ENCODE results near the gene SLC35G1.
A peak's percentile ranks its signal among the peaks of the same experiment; 100 is the strongest.

Gene SLC35G1, protein sequence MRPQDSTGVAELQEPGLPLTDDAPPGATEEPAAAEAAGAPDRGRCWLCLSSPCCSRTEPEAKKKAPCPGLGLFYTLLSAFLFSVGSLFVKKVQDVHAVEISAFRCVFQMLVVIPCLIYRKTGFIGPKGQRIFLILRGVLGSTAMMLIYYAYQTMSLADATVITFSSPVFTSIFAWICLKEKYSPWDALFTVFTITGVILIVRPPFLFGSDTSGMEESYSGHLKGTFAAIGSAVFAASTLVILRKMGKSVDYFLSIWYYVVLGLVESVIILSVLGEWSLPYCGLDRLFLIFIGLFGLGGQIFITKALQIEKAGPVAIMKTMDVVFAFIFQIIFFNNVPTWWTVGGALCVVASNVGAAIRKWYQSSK

DNA sequence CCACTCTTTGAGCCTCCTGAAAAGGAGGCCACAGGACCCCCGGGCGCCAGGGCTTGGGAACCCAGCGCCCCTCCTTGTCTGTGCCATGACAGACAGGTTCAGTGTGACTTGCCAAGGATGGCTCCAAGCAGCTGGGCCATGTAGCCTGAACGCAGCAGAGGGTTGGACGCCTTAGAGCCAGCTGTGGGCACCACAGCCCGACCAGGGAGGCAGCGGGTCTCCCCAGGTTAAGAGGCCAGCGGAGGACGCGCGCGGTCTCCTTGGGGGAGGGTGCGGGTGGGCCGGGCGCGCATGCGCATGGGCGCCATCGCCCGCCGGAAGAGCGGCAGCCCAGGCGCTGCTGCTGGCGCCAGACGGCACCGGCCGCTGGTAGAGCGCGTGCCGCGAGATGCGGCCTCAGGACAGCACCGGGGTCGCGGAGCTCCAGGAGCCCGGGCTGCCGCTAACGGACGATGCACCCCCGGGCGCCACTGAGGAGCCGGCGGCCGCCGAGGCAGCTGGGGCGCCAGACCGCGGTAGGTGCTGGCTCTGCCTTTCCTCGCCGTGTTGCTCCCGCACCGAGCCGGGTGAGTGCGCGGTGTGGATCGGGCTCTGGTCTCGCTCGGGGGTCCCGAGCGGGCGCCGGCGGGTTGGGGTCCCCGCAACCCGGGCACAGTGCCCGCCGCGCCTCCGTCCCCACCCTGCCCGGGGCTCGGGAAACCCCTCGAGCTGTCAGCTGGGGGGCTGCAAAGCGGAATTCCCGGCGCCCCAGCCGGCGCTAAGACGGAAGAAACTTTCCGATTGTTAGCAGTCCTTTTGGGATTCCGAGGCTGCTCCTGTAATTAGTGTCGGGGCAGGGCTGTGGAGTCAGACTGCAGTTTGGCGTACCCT is at the start of gene SLC35G1:
Gene SLC35G1, plus strand, starts transcription at position 333 of the 870 bp plus-strand sequence. Its CDS starts 56 bp downstream, at position 389.
- peak; percentile 77 to 78 for DNase-seq

DNA sequence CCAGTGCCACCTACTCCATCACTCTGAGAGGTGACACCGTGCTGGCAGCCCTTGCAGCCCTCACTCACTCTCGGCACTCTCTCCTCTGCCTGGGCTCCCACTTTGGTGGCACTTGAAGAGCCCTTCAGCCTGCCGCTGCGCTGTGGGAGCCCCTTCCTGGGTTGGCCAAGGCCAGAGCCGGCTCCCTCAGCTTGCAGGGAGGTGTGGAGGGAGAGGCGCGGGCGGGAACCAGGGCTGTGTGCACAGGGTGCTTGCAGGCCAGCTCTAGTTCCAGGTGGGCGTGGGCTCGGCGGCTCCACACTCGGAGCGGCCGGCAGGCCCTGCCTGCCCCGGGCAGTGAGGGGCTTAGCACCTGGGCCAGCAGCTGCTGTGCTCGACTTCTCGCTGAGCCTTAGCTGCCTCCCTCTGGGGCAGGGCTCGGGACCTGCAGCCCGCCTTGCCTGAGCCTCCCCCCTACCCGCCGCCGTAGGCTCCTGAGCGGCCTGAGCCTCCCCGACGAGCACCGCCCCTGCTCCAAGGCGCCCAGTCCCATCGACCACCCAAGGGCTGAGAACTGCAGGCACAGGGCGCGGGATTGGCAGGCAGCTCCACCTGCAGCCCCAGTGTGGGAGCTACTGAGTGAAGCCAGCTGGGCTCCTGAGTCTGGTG is 48.7 kb upstream of the SLC35G1 start:
- no peak for DNase-seq

GRCh38 chr10:93849593-93849992 is 44.2 kb upstream of the SLC35G1 start:
- no peak for DNase-seq

DNA sequence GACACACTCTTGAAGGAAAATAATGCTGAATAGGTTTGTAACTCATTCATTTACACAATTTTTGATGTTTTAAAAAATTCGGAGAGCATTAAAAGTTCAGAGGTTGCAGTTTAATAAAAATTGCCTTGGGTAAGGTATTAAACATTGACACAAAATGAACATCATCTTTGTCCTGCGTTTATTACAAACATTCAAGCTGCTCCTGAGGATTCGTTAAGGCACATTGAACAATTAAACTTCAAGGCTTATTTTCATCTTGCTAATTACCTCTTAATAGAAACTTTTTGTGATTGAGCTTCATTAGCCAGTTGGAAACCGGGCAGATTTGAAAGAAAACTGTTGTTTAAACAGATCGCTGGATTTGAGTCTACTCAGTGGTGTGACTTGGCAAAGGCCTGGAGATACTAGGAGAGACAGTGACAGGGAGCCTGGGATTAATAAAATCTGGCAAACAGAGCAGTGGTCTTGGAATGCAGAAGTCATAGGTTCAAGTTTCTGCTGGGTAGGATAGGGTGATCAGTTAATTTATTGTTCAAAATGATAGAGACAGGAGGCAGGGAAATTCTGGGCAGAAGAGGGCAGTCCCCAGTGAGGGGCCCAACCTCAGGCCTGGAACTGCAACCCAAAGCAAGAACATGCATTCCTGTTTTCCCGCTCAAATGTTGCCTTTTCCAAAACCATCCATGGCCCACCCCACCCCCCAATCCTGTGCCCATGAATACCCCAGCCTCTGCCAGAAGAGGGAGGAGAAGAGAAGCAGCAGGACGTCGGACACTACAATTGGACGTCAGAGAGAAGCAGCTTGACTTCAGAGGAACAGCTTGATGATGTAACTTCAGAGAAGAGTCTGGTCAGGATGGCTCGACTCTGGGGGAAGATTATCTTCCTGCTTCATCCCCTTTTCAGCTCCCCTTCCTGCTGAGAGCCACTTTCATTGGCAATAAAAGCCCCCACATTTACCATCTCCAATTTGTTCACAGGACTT is 43.5 kb upstream of the SLC35G1 start:
- no peak for DNase-seq

- DNase-seq, result no peak
These were observed 42.6 kb upstream of the SLC35G1 start for GRCh38 chr10:93851169-93851568.

GRCh38 chr10:93852476-93853095 is 41.2 kb upstream of the SLC35G1 start:
- DNase-seq, result no peak

DNA sequence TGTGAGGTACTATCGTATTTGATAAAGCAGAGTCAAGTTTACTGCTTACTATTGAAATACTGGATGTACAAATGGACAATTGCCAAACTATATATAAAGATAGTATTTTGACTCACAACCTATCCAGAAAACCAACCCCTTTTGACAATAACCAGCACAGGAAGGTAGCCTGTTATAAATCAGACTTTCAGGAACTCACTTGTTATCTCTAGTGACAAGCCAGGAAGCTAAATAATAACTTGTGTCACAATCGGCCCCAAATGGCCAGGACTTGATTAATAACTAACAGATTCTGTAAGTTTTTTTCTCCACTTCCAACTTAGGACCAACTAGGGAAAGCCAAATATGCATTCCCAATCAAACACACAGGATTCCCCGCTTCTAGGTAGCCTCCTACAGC is 38.8 kb upstream of the SLC35G1 start:
- no peak for DNase-seq

DNA sequence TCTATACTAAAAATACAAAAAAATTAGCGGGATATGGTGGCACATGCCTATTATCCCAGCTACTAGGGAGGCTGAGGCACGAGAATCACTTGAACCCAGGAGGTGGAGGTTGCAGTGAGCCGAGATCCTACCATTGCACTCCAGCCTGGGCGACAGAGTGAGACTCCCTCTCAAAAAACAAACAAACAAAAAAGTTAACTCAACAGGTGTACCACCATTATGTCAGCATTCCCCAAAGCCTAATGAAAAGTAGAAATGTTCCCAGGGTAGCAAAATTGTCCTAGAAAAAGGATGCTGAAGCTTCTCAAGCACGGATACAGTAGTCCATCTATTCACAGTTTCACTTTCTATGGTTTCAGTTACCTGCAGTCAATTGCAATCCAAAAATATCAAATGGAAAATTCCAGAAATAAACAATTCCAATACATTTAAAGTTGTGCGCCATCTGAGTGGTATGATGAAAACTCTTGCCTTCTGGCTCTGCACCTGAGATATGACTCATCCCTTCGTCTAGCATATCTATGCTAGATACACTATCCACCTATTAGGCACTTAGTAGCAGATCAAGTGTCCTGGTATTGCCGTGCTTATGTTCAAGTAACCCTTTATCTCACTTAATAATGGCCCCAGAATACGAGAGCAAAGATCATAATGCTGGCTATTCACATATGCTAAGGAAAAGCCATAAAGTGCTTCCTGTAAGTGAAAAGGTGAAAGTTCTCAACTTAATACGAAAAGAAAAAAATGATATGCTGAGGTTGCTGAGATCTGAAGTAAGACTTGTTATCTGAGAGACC is 37.2 kb upstream of the SLC35G1 start:
- no peak for DNase-seq

DNA sequence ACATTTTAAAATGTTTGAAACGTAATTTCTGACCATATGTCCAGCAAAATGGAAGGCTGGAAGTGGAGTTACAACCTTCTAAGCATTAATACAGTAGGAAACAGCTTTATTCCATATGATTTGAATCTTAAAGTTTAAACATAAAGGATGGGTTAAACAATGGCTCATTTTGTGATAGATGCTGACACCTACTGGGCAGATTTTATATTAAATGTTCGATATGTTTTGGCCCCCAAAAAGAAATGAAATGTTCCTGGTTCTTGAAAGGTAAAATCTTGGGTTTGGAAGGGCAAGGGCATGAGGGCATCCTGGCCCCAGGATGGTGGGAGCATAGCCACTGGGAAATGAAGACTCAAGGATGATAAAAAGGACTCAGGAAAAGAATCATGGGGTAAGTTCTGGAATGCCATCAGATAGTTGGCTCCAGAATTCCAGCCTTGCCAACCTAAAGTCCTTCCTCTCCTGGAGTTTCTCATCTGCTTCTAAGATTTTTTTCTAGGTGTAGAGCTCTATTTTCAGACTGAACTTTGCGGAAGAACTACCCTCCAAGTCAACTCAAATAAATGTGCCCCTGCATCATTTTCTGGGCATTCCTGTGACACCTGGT is 34.6 kb upstream of the SLC35G1 start:
- peak in 1 of 2 donors; percentile 1 for DNase-seq

DNA sequence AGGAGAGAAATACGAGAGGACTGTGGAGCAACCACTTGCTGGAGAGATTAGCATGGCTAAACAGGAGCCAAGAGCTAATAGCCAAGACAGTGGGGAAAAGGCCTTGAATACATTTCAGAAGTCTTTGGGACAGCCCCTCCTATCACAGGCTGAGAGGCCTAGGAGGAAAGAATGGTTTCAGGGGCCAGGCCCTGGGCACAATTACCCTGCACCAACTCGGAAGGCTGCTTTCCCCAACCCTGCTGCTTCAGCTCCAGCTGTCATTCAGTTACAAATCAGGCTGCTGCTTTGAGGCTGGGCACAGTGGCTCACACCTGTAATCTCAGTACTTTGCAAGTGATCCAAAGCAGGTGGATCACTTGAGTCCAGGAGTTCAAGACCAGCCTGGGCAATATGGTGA is 32.0 kb upstream of the SLC35G1 start:
- DNase-seq, result no peak

DNA sequence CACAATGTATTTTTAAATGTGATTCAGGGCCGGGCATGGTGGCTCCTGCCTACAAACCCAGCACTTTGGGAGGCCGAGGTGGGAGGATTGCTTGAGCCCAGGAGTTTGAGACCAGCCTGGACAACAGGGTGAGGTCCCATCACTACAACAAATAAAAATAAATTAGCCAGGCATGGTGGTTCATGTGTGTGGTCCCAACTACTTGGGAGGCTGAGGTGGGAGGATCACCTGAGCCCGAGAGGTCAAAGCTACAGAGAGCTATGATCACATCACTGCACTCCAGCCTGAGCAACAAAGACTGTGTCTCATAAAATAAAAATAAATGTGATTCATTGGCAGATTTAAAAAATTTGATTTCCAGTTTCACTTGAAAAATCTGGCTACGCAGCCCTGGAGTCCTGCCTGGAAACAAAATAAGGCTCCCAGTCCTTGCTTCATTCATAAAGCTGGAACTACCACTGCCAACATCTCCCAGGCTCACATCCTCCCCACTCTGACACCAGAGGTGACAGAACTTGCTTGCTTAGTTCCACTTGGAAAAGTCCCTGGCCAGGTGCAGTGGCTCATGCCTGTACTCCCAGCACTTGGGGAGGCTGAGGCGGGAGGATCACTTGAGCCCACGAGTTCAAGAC is 27.9 kb upstream of the SLC35G1 start:
- no peak for DNase-seq

GRCh38 chr10:93867525-93867924 is 26.3 kb upstream of the SLC35G1 start:
- no peak for DNase-seq

DNA sequence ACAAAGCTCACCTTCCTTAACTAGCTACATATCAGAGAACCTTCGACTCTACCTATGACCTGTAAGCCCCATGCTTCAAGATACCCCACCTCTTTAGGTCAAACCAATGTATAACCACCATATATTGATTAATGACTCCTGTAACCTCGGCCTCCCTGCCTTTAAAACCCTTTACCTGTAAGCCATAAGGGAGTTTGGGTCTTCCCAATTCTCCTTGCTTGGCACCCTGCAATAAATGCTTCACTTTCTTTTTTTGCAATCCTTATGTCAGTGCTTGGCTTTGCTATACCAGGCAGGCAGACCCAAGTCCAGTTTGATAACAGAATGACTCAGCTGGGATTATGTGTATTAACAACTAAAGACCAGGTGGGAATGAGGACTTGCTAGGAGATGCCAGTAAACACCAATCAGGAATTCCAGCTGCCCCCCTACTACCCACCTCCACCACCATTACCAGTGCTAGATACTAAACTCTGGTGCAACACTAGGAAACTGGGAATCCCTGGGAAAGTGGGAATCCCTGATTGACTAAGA is 22.0 kb upstream of the SLC35G1 start:
- DNase-seq, result no peak

DNA sequence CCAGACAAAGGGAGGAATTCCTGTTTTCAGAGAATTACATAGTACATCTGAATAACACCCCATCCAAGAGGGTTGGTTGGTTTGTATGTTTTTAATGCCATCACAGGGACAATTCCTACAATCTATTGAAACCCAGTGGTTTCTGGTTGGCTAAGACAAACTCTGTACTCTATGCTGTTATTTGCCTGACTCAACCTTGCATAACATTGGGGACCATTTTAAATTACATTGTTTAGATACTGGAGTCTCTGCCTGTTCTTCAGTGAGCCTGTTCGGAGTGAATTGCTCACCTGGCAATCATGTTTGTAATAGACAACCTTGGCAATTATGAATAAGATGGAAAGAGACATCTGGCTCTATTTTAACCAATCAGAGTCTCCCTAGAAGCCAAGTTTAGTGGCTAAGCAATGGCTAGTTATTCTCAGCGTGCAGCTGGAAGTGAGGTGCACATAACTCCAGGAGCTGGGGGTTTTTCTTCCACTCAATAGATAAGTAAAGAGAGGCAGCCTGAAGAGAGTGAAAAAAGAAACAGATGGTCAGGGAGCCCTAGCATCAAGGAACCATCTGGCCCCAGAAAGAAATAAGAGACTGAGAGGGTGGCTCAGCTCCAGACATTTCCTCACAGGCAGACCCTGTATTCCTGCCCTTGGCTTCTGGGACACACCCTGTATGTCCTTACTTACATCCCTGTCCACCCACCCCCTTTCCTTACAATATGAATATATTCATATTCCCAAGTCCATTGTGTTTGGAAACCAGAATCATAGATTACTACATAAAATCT is 21.2 kb upstream of the SLC35G1 start:
- no peak for DNase-seq

- no peak for DNase-seq
These were observed 20.2 kb upstream of the SLC35G1 start for GRCh38 chr10:93873420-93874115.

- no peak for DNase-seq
These were observed 19.3 kb upstream of the SLC35G1 start for GRCh38 chr10:93874309-93875031.

- no peak for DNase-seq
These were observed 18.8 kb upstream of the SLC35G1 start for GRCh38 chr10:93875032-93875358.

GRCh38 chr10:93876381-93876780 is 17.4 kb upstream of the SLC35G1 start:
- no peak for DNase-seq

Measured in CD4-positive, alpha-beta T cell treated with Interleukin-1 beta for 1 hour (primary cell).